ENCODE results near the gene RPS19.

Gene RPS19

GRCh38 chr19:41917676-41918075, 57.6 kb downstream of the RPS19 start:
- DNase-seq = no peak

- no peak for DNase-seq
Measured at GRCh38 chr19:41918095-41918494, 58.0 kb downstream of the RPS19 start.

- no peak for DNase-seq
Measured at GRCh38 chr19:41918653-41919244, 58.7 kb downstream of the RPS19 start.

- DNase-seq = no peak
Measured at GRCh38 chr19:41919948-41920712, 60.1 kb downstream of the RPS19 start.

GRCh38 chr19:41920882-41921576, 61.0 kb downstream of the RPS19 start:
- DNase-seq = no peak

- DNase-seq = no peak
Measured at GRCh38 chr19:41921577-41922576, 61.8 kb downstream of the RPS19 start.
